Measurements from ENCODE around the gene TGFBR3. TPM values are rescaled to one million over a fixed set of nuclear protein-coding genes. Genes with fewer than 3 reads are reported as not detected.
"Not testable (repeated sequence)": the region's sequence is repeated elsewhere in the genome, so short reads cannot be mapped to it uniquely, and the experiment has no call there.

TGFBR3 gene
- total RNA-seq, 2 donors from 2014 or later: 8.1 to 9.7 TPM

DNA sequence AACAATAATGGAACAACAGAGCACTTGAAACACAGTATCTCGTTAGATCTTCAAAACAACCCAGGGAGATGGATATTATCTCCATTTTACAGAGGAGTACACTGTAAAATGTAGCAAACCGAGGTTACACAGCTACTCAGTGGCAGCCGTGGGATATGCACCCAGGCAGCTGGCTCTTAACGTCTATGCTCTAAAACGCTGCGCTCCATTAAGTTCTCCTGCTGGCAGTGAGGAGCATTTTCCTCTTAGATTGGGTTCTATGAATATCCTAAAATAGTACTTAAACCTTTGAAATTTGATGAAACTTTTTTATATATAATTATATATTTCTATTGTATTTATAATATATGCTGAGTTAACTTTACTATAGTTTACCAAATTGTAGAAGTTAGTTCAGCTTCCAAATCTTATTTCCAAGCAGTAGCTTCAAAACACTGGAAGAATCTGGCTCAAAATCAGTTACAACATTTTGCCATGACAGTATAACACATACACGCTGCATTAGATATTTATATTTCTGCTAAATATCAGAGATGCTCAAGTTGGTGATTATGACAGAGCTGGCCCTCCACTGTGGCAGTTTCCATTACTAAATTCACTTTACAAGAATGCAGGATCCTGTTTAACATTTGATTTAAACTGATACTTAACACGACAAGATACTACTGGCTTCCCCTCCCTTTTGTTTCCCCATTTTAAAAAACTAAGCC is 49.5 kb downstream of the TGFBR3 start:
- Mint-ChIP-seq H3K4me1 (ENCODE audit: low read depth) (peaks cover under 1% of the 10 kb centered on the region), H3K27me3 (ENCODE audit: low read depth) (no peaks in the 10 kb centered on the region)
- no peak for ATAC-seq (replicated peaks in 1 of 2)

DNA sequence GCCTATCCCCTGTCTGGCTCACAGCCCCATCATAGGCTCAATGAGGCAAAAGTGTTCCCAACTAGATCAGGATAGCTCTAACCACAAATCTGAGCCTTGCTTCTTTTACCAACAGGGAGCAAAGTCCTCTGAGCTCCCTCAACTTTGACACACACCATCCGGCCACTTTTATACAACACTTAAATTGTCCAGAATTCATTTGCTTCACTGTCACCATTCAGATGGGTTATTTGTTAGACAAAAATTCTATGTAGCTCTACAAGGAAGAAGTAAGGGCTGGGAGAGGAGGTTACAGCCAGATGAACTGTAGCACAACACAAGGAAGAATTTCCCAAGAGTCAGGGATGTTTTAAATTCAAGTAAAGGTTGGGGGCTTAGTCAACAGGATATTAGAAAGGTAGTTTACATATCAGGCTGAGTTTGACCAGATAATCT is 50.8 kb downstream of the TGFBR3 start:
- H3K27me3 Mint-ChIP-seq (ENCODE audit: low read depth): no peaks in the 10 kb centered on the region
- H3K4me1 Mint-ChIP-seq (ENCODE audit: low read depth): peaks cover 14% of the 10 kb centered on the region
- no peaks in the 10 kb centered on the region for H3K9me3 Mint-ChIP-seq
- H3K4me3 Mint-ChIP-seq: no peak overlapping the region
- no peaks in the 10 kb centered on the region for H3K36me3 Mint-ChIP-seq (ENCODE audit: insufficient read depth in 2 of 2)
- DNase-seq (no peak), ATAC-seq (replicated peaks in 1 of 2) (no peak)
- H3K27ac Mint-ChIP-seq: no peak overlapping the region

More for the DNA sequence above, 49.5 kb downstream of the TGFBR3 start:
- H3K27ac Mint-ChIP-seq: no peak overlapping the region
- no peaks in the 10 kb centered on the region for H3K36me3 Mint-ChIP-seq (ENCODE audit: insufficient read depth in 2 of 2)
- no peak overlapping the region for H3K4me3 Mint-ChIP-seq
- H3K9me3 Mint-ChIP-seq: no peaks in the 10 kb centered on the region
- no peak for DNase-seq

DNA sequence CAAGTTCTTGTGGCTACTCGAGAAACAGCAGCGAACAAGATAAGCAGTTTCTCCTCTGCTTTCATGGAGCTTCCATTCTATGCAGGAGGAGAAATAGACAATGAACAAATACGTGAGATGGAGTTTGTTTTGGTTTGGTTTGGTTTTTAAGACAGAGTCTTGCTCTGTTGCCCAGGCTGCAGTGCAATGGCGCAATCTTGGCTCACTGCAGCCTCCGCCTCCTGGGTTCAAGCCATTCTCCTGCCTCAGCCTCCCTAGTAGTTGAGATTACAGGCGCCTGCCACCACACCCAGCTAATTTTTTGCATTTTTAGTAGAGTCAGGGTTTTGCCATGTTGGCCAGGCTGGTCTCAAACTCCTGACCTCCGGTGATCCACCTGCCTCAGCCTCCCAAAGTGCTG is 51.4 kb downstream of the TGFBR3 start:
- ATAC-seq (replicated peaks in 1 of 2); H3K9me3 Mint-ChIP-seq; H3K4me3 Mint-ChIP-seq; H3K27ac Mint-ChIP-seq; H3K27me3 Mint-ChIP-seq (ENCODE audit: low read depth); H3K36me3 Mint-ChIP-seq (ENCODE audit: insufficient read depth in 2 of 2); DNase-seq: not testable (repeated sequence)
- peaks cover 15% of the 10 kb centered on the region for H3K4me1 Mint-ChIP-seq (ENCODE audit: low read depth)

DNA sequence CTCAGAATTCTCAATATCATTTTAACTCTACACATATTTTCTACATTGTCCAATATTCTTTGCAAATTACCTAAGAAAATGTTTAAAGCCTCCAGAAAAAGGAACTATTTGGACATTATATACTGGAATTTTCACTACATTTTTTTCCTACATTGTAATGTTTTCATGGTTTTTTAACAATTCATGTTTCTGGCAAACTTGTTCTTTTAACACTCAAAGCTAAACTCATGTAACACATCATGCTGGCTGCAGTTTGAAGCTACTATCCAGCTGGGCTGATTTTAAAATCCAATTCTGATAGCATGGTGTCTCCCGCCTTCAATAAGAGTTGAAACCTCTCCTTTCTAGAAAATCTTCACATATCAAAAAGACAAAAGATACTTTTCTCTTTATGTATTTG is 52.0 kb downstream of the TGFBR3 start:
- Mint-ChIP-seq H3K4me3 (no peak overlapping the region), H3K36me3 (ENCODE audit: insufficient read depth in 2 of 2) (no peaks in the 10 kb centered on the region), H3K9me3 (no peaks in the 10 kb centered on the region), H3K27ac (peak overlapping the region; percentile 28), H3K27me3 (ENCODE audit: low read depth) (no peaks in the 10 kb centered on the region), H3K4me1 (ENCODE audit: low read depth) (peaks cover 15% of the 10 kb centered on the region)
- no peak for DNase-seq
- no peak for ATAC-seq (replicated peaks in 1 of 2)

DNA sequence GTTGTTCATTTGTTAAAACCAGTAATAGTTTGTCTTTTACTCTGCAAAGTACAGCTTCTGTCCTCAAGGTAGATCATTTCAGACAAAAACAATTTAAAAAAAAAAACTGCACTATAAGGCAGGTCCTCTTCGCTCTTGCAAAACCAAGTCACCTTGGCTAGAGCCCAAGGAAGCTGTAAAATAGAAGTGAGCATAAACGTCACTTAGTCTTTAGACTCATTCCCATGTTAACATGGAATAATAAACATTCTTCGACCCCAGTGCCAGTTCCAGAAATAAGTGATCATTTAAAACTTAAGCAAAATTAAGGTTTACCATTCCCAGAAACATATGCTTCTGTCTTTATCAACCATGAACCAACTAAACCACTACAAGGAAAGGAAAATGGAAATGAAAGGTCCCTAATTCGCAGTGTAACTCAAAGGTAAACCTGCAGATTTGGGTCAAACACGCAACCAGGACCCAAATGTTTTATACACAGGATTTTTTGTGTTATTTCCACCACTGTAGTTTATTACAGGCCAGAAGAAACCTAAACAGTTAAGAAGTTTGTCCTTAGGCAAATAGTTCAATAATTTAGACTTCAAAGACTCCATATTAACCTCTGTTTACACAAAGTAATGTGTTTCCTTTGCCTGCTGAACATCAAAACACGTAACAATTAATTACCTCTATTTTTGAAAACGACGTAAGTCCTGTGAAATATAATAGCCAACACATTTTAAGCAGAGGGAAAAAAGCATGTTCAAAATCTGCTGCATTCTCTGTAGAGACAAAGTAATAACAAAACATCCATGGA is 54.6 kb downstream of the TGFBR3 start:
- Mint-ChIP-seq H3K4me1 (ENCODE audit: low read depth) (peaks cover 26% of the 10 kb centered on the region), H3K36me3 (ENCODE audit: insufficient read depth in 2 of 2) (no peaks in the 10 kb centered on the region), H3K9me3 (no peaks in the 10 kb centered on the region), H3K27me3 (ENCODE audit: low read depth) (no peaks in the 10 kb centered on the region), H3K4me3 (no peak overlapping the region), H3K27ac (no peak overlapping the region)
- ATAC-seq (replicated peaks in 1 of 2) (no peak), DNase-seq (no peak)

DNA sequence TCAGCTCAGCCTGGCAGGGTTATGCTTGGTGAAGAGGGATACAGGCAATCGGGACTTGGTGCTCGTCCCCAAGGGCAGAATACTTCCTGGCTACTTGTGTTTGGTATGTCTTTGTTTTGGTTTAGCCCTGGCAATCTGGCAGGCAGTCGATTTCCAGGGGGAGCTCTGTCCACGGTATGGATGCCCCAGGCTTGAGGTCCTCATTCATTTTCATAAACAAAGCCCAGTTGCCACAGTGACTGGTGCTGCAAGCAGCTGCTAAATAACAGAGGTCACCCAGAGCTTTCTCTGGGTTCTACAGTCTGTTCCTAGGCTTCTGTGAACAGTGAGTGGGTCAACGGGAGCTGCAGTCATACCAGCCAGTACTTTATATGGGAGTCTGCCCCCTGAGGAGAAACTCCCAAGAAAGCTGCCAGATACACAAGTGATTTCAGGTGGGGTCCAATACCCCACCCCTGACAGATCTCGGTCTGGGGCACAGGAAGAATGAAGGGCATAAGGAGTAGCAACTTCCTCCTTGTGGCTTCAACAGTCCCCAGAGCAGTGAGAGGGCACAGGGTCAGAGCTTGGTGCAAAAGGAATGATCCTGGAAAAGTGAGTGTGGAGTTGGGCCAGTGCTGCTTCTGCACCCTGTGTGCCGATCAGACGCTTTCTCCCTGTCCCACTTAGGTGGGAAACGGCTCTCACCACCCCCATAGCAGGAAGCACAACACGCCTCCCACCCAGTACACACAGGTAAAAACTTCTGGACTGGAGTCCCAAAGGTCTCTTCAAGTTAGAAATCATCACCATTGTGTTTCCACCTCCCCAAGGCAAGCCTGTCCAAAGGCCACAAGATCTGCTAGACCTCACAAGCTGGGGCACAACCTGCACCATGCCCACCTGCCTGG is 55.5 kb downstream of the TGFBR3 start:
- DNase-seq (no peak), ATAC-seq (replicated peaks in 1 of 2) (no peak)
- Mint-ChIP-seq H3K36me3 (ENCODE audit: insufficient read depth in 2 of 2) (no peaks in the 10 kb centered on the region), H3K9me3 (no peaks in the 10 kb centered on the region), H3K27me3 (ENCODE audit: low read depth) (no peaks in the 10 kb centered on the region), H3K4me1 (ENCODE audit: low read depth) (peaks cover 27% of the 10 kb centered on the region), H3K27ac (no peak overlapping the region), H3K4me3 (no peak overlapping the region)

DNA sequence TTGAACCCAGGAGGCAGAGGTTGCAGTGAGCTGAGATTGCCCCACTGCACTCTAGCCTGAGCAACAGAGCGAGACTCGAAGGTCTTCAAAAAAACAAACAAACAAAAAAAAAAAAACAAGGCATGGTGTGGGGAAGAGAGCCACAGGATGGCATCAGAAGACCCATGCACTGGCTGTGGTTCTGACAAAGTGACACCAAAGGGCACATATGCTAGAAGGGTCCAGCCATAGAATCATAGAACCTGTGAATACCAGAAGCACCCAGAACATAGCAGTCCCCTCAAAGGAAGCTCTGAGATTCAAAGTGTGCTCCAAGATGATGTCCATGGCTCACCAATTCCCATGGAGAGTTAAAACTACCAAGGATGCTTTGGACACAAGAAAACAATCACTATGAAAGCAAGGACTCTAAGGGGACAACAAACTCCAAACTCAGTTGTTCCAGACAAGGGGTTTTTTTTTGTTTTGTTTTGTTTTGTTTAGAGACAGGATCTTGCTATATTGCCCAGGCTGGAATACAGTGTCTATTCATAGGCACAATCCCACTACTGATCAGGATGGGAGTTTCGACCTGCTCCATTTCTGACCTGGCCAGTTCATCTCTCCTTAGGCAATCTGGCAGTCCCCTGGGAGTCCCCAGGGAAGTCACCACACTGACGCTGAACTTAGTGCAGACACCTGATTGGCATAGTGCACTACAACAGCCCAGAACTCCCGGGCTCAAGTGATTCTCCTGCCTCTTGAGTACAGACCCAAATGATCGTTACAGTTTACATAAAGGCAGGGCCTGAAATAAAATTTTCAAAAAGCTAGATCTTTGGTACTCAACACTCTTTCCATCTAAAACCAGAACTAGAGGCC is 56.4 kb downstream of the TGFBR3 start:
- H3K9me3 Mint-ChIP-seq: no peaks in the 10 kb centered on the region
- ATAC-seq (replicated peaks in 1 of 2) (no peak), DNase-seq (no peak)
- H3K36me3 Mint-ChIP-seq (ENCODE audit: insufficient read depth in 2 of 2): no peaks in the 10 kb centered on the region
- peaks cover 27% of the 10 kb centered on the region for H3K4me1 Mint-ChIP-seq (ENCODE audit: low read depth)
- H3K4me3 Mint-ChIP-seq: no peak overlapping the region
- no peaks in the 10 kb centered on the region for H3K27me3 Mint-ChIP-seq (ENCODE audit: low read depth)
- no peak overlapping the region for H3K27ac Mint-ChIP-seq

DNA sequence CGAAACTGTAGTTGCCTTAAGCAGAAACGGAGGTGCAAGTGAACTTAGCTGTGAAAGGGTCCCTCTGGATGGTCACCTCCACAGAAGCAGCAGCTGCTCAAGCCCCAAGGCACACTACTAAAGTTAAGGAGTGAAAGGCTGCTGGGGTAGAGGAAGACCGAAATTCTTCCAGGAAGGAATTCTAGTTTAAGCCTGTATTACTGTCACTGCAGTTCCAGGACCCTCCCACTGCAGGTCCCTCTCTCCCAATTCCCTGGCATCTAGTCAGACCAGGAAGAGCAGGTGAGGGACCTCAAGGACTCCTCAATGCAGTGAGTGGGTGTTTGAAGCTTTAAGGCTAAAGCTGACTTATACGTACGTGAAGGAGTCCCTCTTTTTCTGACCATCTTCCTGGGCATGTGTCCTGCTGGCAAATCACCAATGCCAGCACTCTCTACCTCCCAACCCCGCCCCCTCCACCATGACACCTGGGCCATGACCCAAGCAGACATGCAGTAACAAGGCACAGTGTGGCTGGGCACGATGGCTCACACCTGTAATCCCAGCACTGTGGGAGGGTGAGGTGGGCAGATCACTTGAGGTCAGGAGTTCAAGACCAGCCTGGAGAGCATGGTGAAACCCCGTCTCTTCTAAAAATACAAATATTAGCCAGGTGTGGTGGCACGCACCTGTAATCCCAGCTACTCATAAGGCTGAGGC is 57.2 kb downstream of the TGFBR3 start:
- no peak overlapping the region for H3K4me3 Mint-ChIP-seq
- peaks cover 27% of the 10 kb centered on the region for H3K4me1 Mint-ChIP-seq (ENCODE audit: low read depth)
- H3K27me3 Mint-ChIP-seq (ENCODE audit: low read depth): no peaks in the 10 kb centered on the region
- ATAC-seq (replicated peaks in 1 of 2) (no peak), DNase-seq (no peak)
- no peaks in the 10 kb centered on the region for H3K36me3 Mint-ChIP-seq (ENCODE audit: insufficient read depth in 2 of 2)
- H3K27ac Mint-ChIP-seq: no peak overlapping the region
- H3K9me3 Mint-ChIP-seq: no peaks in the 10 kb centered on the region

DNA sequence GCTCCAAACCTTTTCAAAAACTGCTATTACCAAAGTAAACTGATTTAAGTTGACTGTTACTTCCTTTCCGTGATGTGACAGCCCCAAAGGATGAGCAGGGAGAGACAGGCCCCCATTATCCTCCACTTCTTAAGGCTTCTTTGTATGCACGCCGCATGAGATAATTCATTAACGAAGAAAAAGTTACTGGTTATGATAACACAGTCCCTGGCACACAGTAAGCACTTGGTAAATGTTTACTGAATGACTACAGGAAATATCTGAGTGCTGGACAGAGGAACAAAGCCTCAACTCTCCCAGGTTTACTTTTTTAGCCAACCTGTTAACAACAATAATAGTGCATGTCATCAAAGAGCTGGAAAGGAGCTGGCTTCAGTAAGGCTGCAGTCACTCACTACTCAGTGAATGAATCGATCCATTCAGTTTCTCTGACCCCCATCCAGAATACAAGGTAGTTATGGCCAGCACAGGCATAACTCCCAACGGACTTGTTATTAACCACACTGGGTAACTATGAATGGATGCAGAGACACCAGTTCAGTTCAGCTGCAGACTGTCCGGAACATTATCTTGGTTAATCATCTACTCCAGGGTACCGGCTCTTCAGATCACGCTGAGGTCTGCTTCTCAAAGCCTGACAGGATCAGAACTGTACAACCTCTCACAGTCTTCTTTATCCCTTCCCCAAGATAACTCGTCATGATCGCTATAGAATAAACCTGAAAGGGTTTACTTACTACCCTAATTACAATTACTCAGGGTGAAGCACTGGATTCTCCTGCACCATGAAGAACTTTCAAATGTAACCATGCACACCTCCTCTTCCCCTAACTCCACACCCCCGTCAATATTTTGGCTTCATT is 58.3 kb downstream of the TGFBR3 start:
- no peaks in the 10 kb centered on the region for H3K36me3 Mint-ChIP-seq (ENCODE audit: insufficient read depth in 2 of 2)
- peaks cover 27% of the 10 kb centered on the region for H3K4me1 Mint-ChIP-seq (ENCODE audit: low read depth)
- no peak overlapping the region for H3K4me3 Mint-ChIP-seq
- no peak for ATAC-seq (replicated peaks in 1 of 2)
- no peaks in the 10 kb centered on the region for H3K27me3 Mint-ChIP-seq (ENCODE audit: low read depth)
- no peak for DNase-seq
- no peak overlapping the region for H3K27ac Mint-ChIP-seq
- no peaks in the 10 kb centered on the region for H3K9me3 Mint-ChIP-seq

DNA sequence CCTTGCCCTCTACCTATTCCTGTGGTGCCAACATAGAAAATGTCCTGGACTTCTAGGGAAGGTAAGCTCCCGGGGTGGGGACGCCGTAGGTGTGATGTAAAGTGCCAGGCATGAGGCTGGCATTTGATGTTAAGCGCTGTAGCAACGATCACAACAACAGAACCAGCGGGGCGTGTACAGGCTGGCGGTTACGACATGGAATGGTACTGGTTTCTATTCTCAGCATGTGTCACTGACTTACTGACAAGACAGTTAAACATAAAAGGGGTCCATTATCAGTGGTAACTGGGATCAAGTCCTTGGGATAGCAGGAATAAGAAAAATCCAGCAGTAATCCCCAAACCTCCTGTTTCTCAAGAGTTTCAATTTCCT is 58.9 kb downstream of the TGFBR3 start:
- no peak overlapping the region for H3K27ac Mint-ChIP-seq
- H3K4me1 Mint-ChIP-seq (ENCODE audit: low read depth): peaks cover 27% of the 10 kb centered on the region
- DNase-seq (no peak), ATAC-seq (replicated peaks in 1 of 2) (peak in 1 of 2 donors; percentile 65)
- H3K36me3 Mint-ChIP-seq (ENCODE audit: insufficient read depth in 2 of 2): no peaks in the 10 kb centered on the region
- no peak overlapping the region for H3K4me3 Mint-ChIP-seq
- H3K9me3 Mint-ChIP-seq: no peaks in the 10 kb centered on the region
- H3K27me3 Mint-ChIP-seq (ENCODE audit: low read depth): no peaks in the 10 kb centered on the region

DNA sequence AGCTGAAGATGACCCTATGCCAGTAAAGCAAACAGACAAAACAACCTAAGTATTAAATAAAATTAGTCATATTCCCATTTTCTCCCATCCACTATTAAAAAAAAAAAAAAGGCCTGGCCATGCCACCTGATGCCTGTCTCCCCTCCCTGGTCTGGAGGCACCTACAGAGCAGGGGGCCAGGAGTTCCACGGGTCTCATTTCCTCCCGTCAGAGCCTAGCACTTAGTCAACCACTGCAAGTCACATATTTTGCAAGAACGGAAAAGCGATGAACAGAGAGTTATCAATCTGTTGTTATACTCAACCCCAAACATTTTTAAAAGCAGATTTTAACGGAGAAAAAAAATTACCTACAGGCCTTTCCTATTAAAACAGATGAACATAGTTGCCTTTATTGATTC is 59.3 kb downstream of the TGFBR3 start:
- no peak for ATAC-seq (replicated peaks in 1 of 2)
- H3K36me3 Mint-ChIP-seq (ENCODE audit: insufficient read depth in 2 of 2): no peaks in the 10 kb centered on the region
- DNase-seq: no peak
- H3K4me3 Mint-ChIP-seq: no peak overlapping the region
- peaks cover 29% of the 10 kb centered on the region for H3K4me1 Mint-ChIP-seq (ENCODE audit: low read depth)
- no peak overlapping the region for H3K27ac Mint-ChIP-seq
- no peaks in the 10 kb centered on the region for H3K27me3 Mint-ChIP-seq (ENCODE audit: low read depth)
- no peaks in the 10 kb centered on the region for H3K9me3 Mint-ChIP-seq
